CD4-positive, alpha-beta T cell treated with Interleukin-2 at 100 ng/mL for 4 hours (primary cell): ENCODE data around the gene IRX1.

Experiments used
- DNase-seq: peaks from one replicate; pipeline ENCODE4 v3.0.0-alpha.2; 2020; ENCODE audit warnings: low spot score

IRX1 gene

GRCh38 chr5:3600106-3601060 is 4.8 kb downstream of the IRX1 start:
- DNase-seq, result no peak

GRCh38 chr5:3601061-3601710 is 5.6 kb downstream of the IRX1 start:
- no peak for DNase-seq

GRCh38 chr5:3601911-3602782 is 6.5 kb downstream of the IRX1 start:
- DNase-seq, result no peak

GRCh38 chr5:3602785-3603502 is 7.3 kb downstream of the IRX1 start:
- no peak for DNase-seq

- DNase-seq, result no peak
These were observed 8.9 kb downstream of the IRX1 start for GRCh38 chr5:3604501-3604900.

GRCh38 chr5:3605298-3606010 is 9.8 kb downstream of the IRX1 start:
- DNase-seq, result no peak

GRCh38 chr5:3606121-3606831 is 10.6 kb downstream of the IRX1 start:
- DNase-seq, result no peak

GRCh38 chr5:3607541-3608181 is 12.0 kb downstream of the IRX1 start:
- no peak for DNase-seq

- DNase-seq, result no peak
These were observed 13.6 kb downstream of the IRX1 start for GRCh38 chr5:3609120-3609681.

GRCh38 chr5:3612591-3613042 is 17.0 kb downstream of the IRX1 start:
- DNase-seq, result no peak

- DNase-seq, result no peak
These were observed 18.1 kb downstream of the IRX1 start for GRCh38 chr5:3613726-3614125.

GRCh38 chr5:3615217-3615616 is 19.6 kb downstream of the IRX1 start:
- no peak for DNase-seq

GRCh38 chr5:3615829-3616228 is 20.2 kb downstream of the IRX1 start:
- DNase-seq, result no peak

GRCh38 chr5:3619579-3619978 is 23.9 kb downstream of the IRX1 start:
- no peak for DNase-seq

GRCh38 chr5:3622961-3623360 is 27.3 kb downstream of the IRX1 start:
- no peak for DNase-seq

- DNase-seq, result no peak
These were observed 30.0 kb downstream of the IRX1 start for GRCh38 chr5:3625626-3626025.

- DNase-seq, result no peak
These were observed 38.4 kb downstream of the IRX1 start for GRCh38 chr5:3634061-3634460.

GRCh38 chr5:3639175-3639574 is 43.5 kb downstream of the IRX1 start:
- DNase-seq, result no peak

- no peak for DNase-seq
These were observed 46.6 kb downstream of the IRX1 start for GRCh38 chr5:3642231-3642630.
